ENCODE measurements around the gene PPP5C. TPM values are rescaled to one million over a fixed set of nuclear protein-coding genes. Genes with fewer than 3 reads are reported as not detected.
A peak's percentile ranks its signal among the peaks of the same experiment; 100 is the strongest.

Gene PPP5C
- polyA plus RNA-seq, 3 donors: 9.9 to 76.3 (median 12.6) TPM

GRCh38 chr19:46409191-46409590, 62.3 kb downstream of the PPP5C start:
- Mint-ChIP-seq H3K36me3 (peaks cover 3% of the 10 kb centered on the region in 2 donors), H3K4me1 (peaks cover 11% of the 10 kb centered on the region), H3K9me3 (peaks cover 0 to 11% (median 8%) of the 10 kb centered on the region in 7 donors), H3K4me3 (no peak overlapping the region), H3K27me3 (ENCODE audit: low read depth in 3 of 3) (peaks cover 86 to 94% (median 90%) of the 10 kb centered on the region in 3 donors), H3K27ac (no peak overlapping the region)
- WGBS (ENCODE audit: insufficient coverage): no CpG with 5 or more reads among the region's 3 CpGs
- Histone ChIP-seq H3K4me2 (replicated peaks; ENCODE audit: extremely low read depth, low read length, poor library complexity, severe bottlenecking) (no peak overlapping the region), H3K27ac (ENCODE audit: low read depth in 1 of 2, low read length in 2 of 2) (no peak overlapping the region), H3K4me1 (ENCODE audit: control insufficient read depth in 1 of 2, insufficient read depth in 2 of 2, low read length in 2 of 2) (peaks cover 8% of the 10 kb centered on the region in 2 donors), H3K36me3 (replicated peaks in 1 of 2; ENCODE audit: control insufficient read depth in 1 of 2, insufficient read depth in 2 of 2, low read length in 2 of 2) (no peaks in the 10 kb centered on the region), H3K9me3 (replicated peaks in 1 of 2; ENCODE audit: control insufficient read depth in 1 of 2, insufficient read depth in 1 of 2, low read length in 2 of 2) (peaks cover 0 to 4% of the 10 kb centered on the region in 2 donors), H2AFZ (ENCODE audit: insufficient read depth, low read depth, low read length, poor library complexity, severe bottlenecking) (no peak overlapping the region), H3K9ac (ENCODE audit: insufficient read depth, low read length, poor library complexity, severe bottlenecking) (no peak overlapping the region), H3K27me3 (ENCODE audit: control insufficient read depth in 2 of 2, insufficient read depth in 2 of 2, low read length in 2 of 2) (peaks cover 9 to 82% of the 10 kb centered on the region in 2 donors), H3K4me3 (replicated peaks in 1 of 3; ENCODE audit: low read depth in 2 of 3, low read length in 3 of 3) (no peak overlapping the region), H3K79me2 (ENCODE audit: insufficient read depth, low read length) (no peaks in the 10 kb centered on the region), H4K20me1 (ENCODE audit: insufficient read depth, low read length) (no peaks in the 10 kb centered on the region)
- DNase-seq: no peak
- no peak for TF ChIP-seq CTCF (IDR thresholded peaks at IDR 0.05)
- intact Hi-C loops (cut with micrococcal nuclease): loop anchor here (10.0 kb wide), 1 partner anchor 266 kb away; no protein-coding TSS in a partner anchor

GRCh38 chr19:46410205-46411087, 63.6 kb downstream of the PPP5C start:
- Histone ChIP-seq H3K79me2 (ENCODE audit: insufficient read depth, low read length) (no peaks in the 10 kb centered on the region), H3K9ac (ENCODE audit: insufficient read depth, low read length, poor library complexity, severe bottlenecking) (no peak overlapping the region), H4K20me1 (ENCODE audit: insufficient read depth, low read length) (no peaks in the 10 kb centered on the region), H3K27me3 (ENCODE audit: control insufficient read depth in 2 of 2, insufficient read depth in 2 of 2, low read length in 2 of 2) (peaks cover 9 to 80% of the 10 kb centered on the region in 2 donors), H3K4me2 (replicated peaks; ENCODE audit: extremely low read depth, low read length, poor library complexity, severe bottlenecking) (no peak overlapping the region), H3K36me3 (replicated peaks in 1 of 2; ENCODE audit: control insufficient read depth in 1 of 2, insufficient read depth in 2 of 2, low read length in 2 of 2) (no peaks in the 10 kb centered on the region), H3K27ac (ENCODE audit: low read depth in 1 of 2, low read length in 2 of 2) (no peak overlapping the region), H3K9me3 (replicated peaks in 1 of 2; ENCODE audit: control insufficient read depth in 1 of 2, insufficient read depth in 1 of 2, low read length in 2 of 2) (no peaks in the 10 kb centered on the region), H3K4me3 (replicated peaks in 1 of 3; ENCODE audit: low read depth in 2 of 3, low read length in 3 of 3) (no peak overlapping the region), H3K4me1 (ENCODE audit: control insufficient read depth in 1 of 2, insufficient read depth in 2 of 2, low read length in 2 of 2) (no peaks in the 10 kb centered on the region), H2AFZ (ENCODE audit: insufficient read depth, low read depth, low read length, poor library complexity, severe bottlenecking) (no peak overlapping the region)
- TF ChIP-seq CTCF (IDR thresholded peaks at IDR 0.05): no peak
- peaks cover 0 to 20% (median 8%) of the 10 kb centered on the region in 7 donors for H3K9me3 Mint-ChIP-seq
- H3K27ac Mint-ChIP-seq: no peak overlapping the region
- H3K27me3 Mint-ChIP-seq (ENCODE audit: low read depth in 3 of 3): peaks cover 86 to 94% (median 88%) of the 10 kb centered on the region in 3 donors
- intact Hi-C loops (cut with micrococcal nuclease): no loop called here
- H3K4me3 Mint-ChIP-seq: peak overlapping the region in 1 of 2 donors; percentile 19
- 97% methylated on average over 7 of the region's 13 CpGs for WGBS (ENCODE audit: insufficient coverage)
- peaks cover 0 to 3% of the 10 kb centered on the region in 2 donors for H3K36me3 Mint-ChIP-seq
- H3K4me1 Mint-ChIP-seq: peaks cover 4% of the 10 kb centered on the region
- DNase-seq: no peak
